RWPE1 (cell line): Measurements from ENCODE around the gene GABRA5.

Experiments
- CTCF ChIA-PET: fragments of 350-600 bp; sonication (Branson Sonifier 250); formaldehyde crosslinking; extraction: SDS; loops from one replicate; lab custom pipeline; 2021; lab: Yijun Ruan, JAX
- POLR2A ChIA-PET: fragments of 400-600 bp; formaldehyde crosslinking; extraction: SDS; loops from one replicate; lab custom pipeline; 2020; ENCODE audit warnings: antibody characterized with exemption; ENCODE audit not compliant: low non-redundant PET; lab: Yijun Ruan, JAX
- DNase-seq: peaks from one replicate; pipeline ENCODE4 v3.0.0; 2012; ENCODE audit warnings: low spot score
- H3K27ac ChIP-seq: fragments of 450-650 bp; 2 replicates; pipeline ENCODE4 v1.5.1; 2017
- TF ChIP-seq, protein P1 (sequence below): fragments of 450-650 bp; conservative IDR thresholded peaks from 2 replicates; pipeline ENCODE4 v1.5.1; 2017; ENCODE audit warnings: low read depth, mild to moderate bottlenecking

GABRA5 gene

GRCh38 chr15:26882616-26883365 is 15.9 kb downstream of the GABRA5 start:
- DNase-seq, result no peak
- TF ChIP-seq, protein P1, sequence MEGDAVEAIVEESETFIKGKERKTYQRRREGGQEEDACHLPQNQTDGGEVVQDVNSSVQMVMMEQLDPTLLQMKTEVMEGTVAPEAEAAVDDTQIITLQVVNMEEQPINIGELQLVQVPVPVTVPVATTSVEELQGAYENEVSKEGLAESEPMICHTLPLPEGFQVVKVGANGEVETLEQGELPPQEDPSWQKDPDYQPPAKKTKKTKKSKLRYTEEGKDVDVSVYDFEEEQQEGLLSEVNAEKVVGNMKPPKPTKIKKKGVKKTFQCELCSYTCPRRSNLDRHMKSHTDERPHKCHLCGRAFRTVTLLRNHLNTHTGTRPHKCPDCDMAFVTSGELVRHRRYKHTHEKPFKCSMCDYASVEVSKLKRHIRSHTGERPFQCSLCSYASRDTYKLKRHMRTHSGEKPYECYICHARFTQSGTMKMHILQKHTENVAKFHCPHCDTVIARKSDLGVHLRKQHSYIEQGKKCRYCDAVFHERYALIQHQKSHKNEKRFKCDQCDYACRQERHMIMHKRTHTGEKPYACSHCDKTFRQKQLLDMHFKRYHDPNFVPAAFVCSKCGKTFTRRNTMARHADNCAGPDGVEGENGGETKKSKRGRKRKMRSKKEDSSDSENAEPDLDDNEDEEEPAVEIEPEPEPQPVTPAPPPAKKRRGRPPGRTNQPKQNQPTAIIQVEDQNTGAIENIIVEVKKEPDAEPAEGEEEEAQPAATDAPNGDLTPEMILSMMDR, result no peak
- POLR2A ChIA-PET, result no interaction called here
- no peak overlapping the region for H3K27ac ChIP-seq
- CTCF ChIA-PET, result no interaction called here

- H3K27ac ChIP-seq, result no peak overlapping the region
- POLR2A ChIA-PET, result no interaction called here
- TF ChIP-seq, protein P1, result no peak
- CTCF ChIA-PET, result no interaction called here
- no peak for DNase-seq
These were observed 16.6 kb downstream of the GABRA5 start for GRCh38 chr15:26883466-26883865.

- no peak for DNase-seq
- POLR2A ChIA-PET, result no interaction called here
- CTCF ChIA-PET, result no interaction called here
- TF ChIP-seq, protein P1, result no peak
- H3K27ac ChIP-seq, result no peak overlapping the region
These were observed 19.7 kb downstream of the GABRA5 start for GRCh38 chr15:26886566-26886965.

- CTCF ChIA-PET, result interaction anchor here (0.5 kb wide), 1 partner anchor 1294 kb away, joined by 3 read pairs; no protein-coding TSS in a partner anchor
- H3K27ac ChIP-seq, result no peak overlapping the region
- POLR2A ChIA-PET, result no interaction called here
- TF ChIP-seq, protein P1, result no peak
- DNase-seq, result no peak
These were observed 21.2 kb downstream of the GABRA5 start for GRCh38 chr15:26887926-26888666.

GRCh38 chr15:26888761-26889160 is 21.9 kb downstream of the GABRA5 start:
- POLR2A ChIA-PET, result no interaction called here
- H3K27ac ChIP-seq, result no peak overlapping the region
- CTCF ChIA-PET, result interaction anchor here (0.7 to 0.8 kb wide), 2 partner anchors 130 to 1233 kb away, joined by 3 read pairs; no protein-coding TSS in a partner anchor
- no peak for DNase-seq
- TF ChIP-seq, protein P1, result no peak

GRCh38 chr15:26889298-26889898 is 22.5 kb downstream of the GABRA5 start:
- DNase-seq, result peak; percentile 29
- CTCF ChIA-PET, result interaction anchor here (0.6 to 0.8 kb wide), 3 partner anchors 129 to 1302 kb away, joined by 3 read pairs; no protein-coding TSS in a partner anchor
- POLR2A ChIA-PET, result no interaction called here
- TF ChIP-seq, protein P1, result peak; percentile 74
- no peak overlapping the region for H3K27ac ChIP-seq
